ENCODE data around the gene RNF181. TPM values are rescaled to one million over a fixed set of nuclear protein-coding genes. Genes with fewer than 3 reads are reported as not detected.
A peak's percentile ranks its signal among the peaks of the same experiment; 100 is the strongest.

The RNF181 gene
- total and polyA plus RNA-seq, 2 of the 13 experiments (the other 11 are each of a cell fraction or from before 2014, with no cell fraction given) = 224 to 578 TPM

DNA sequence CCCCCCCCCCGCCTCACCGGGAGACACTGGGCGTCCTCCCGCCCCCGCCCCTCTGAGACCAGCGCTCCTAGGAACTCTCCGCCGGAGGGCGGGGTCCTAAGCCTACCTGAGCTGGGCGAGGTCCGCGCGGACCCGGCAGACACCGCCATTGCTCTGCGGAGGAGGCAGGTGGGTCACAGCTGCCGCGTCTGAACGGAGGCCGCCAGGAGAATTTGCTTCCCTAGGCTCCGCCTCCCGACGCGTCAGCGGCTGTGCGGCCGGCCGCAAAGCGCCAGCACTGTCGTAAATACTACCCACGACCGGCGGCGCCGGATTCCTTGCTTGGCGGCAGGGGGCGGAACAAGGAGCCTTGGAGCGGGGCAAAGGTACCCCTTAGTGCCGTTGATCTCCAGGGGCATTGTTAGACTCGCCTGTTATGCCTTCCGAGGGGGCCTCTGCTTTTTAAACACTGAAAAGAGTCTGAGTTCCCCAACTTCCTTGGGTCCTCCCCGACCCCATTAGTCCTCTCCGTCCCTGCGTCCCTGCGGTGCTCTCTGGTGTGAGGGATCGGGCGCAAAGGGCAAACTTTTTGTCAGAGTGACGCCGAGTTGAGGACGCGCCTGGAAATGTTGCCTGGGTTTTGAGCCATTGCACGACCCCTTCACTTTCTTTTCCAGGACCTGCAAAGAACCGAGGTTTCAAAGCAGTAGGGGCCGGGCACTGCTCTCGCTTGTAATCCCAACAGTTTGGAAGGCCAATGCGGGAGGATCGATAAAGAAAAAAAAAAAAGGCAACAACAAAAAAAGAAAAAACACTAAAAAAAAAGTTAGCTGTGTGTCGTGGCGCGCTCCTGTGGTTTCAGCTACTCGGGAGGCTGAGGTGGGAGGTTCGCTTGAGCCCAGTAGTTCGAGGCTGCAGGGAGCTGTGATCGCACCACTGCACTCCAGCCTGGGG is 34.0 kb upstream of the RNF181 start, which contains the start of gene GGCX (continued):
- TF ChIP-seq, protein P1, sequence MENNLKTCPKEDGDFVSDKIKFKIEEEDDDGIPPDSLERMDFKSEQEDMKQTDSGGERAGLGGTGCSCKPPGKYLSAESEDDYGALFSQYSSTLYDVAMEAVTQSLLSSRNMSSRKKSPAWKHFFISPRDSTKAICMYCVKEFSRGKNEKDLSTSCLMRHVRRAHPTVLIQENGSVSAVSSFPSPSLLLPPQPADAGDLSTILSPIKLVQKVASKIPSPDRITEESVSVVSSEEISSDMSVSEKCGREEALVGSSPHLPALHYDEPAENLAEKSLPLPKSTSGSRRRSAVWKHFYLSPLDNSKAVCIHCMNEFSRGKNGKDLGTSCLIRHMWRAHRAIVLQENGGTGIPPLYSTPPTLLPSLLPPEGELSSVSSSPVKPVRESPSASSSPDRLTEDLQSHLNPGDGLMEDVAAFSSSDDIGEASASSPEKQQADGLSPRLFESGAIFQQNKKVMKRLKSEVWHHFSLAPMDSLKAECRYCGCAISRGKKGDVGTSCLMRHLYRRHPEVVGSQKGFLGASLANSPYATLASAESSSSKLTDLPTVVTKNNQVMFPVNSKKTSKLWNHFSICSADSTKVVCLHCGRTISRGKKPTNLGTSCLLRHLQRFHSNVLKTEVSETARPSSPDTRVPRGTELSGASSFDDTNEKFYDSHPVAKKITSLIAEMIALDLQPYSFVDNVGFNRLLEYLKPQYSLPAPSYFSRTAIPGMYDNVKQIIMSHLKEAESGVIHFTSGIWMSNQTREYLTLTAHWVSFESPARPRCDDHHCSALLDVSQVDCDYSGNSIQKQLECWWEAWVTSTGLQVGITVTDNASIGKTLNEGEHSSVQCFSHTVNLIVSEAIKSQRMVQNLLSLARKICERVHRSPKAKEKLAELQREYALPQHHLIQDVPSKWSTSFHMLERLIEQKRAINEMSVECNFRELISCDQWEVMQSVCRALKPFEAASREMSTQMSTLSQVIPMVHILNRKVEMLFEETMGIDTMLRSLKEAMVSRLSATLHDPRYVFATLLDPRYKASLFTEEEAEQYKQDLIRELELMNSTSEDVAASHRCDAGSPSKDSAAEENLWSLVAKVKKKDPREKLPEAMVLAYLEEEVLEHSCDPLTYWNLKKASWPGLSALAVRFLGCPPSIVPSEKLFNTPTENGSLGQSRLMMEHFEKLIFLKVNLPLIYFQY (CRISPR knock-in tag; IDR thresholded peaks at IDR 0.05; ENCODE audit: borderline replicate concordance) = peak; percentile 46; the same call in 1 of the 2 replicates
- TF ChIP-seq, protein P2, sequence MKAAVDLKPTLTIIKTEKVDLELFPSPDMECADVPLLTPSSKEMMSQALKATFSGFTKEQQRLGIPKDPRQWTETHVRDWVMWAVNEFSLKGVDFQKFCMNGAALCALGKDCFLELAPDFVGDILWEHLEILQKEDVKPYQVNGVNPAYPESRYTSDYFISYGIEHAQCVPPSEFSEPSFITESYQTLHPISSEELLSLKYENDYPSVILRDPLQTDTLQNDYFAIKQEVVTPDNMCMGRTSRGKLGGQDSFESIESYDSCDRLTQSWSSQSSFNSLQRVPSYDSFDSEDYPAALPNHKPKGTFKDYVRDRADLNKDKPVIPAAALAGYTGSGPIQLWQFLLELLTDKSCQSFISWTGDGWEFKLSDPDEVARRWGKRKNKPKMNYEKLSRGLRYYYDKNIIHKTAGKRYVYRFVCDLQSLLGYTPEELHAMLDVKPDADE (CRISPR knock-in tag; IDR thresholded peaks at IDR 0.05) = peak; percentile 39; the same call in 1 of the 2 replicates
- TF ChIP-seq ZFP1 (CRISPR knock-in tag; IDR thresholded peaks at IDR 0.05) (no peak), POGZ (CRISPR knock-in tag; IDR thresholded peaks at IDR 0.05) (peak; percentile 92), ZNF225 (CRISPR knock-in tag; IDR thresholded peaks at IDR 0.05) (no peak), PHF8 (CRISPR knock-in tag; IDR thresholded peaks at IDR 0.05) (peak; percentile 87), GATA4 (IDR thresholded peaks at IDR 0.05; ENCODE audit: borderline replicate concordance, low read depth) (peak; percentile 64; the same call in 1 of the 2 replicates), TCF7 (IDR thresholded peaks at IDR 0.05; ENCODE audit: low read depth) (no peak), SP5 (CRISPR knock-in tag; IDR thresholded peaks at IDR 0.05; ENCODE audit: borderline replicate concordance, low read depth) (peak; percentile 76), KDM1A (CRISPR knock-in tag; IDR thresholded peaks at IDR 0.05) (no peak), TSC22D2 (CRISPR knock-in tag; IDR thresholded peaks at IDR 0.05; ENCODE audit: borderline replicate concordance) (peak; percentile 69; the same call in 1 of the 2 replicates)
- TF ChIP-seq, protein P3, sequence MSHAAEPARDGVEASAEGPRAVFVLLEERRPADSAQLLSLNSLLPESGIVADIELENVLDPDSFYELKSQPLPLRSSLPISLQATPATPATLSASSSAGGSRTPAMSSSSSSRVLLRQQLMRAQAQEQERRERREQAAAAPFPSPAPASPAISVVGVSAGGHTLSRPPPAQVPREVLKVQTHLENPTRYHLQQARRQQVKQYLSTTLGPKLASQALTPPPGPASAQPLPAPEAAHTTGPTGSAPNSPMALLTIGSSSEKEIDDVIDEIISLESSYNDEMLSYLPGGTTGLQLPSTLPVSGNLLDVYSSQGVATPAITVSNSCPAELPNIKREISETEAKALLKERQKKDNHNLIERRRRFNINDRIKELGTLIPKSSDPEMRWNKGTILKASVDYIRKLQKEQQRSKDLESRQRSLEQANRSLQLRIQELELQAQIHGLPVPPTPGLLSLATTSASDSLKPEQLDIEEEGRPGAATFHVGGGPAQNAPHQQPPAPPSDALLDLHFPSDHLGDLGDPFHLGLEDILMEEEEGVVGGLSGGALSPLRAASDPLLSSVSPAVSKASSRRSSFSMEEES (CRISPR knock-in tag; IDR thresholded peaks at IDR 0.05) = peak; percentile 41; the same call in 1 of the 2 replicates
- TF ChIP-seq, protein P4, sequence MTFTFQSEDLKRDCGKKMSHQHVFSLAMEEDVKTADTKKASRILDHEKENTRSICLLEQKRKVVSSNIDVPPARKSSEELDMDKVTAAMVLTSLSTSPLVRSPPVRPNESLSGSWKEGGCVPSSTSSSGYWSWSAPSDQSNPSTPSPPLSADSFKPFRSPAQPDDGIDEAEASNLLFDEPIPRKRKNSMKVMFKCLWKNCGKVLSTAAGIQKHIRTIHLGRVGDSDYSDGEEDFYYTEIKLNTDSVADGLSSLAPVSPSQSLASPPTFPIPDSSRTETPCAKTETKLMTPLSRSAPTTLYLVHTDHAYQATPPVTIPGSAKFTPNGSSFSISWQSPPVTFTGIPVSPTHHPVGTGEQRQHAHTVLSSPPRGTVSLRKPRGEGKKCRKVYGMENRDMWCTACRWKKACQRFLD (CRISPR knock-in tag; IDR thresholded peaks at IDR 0.05; ENCODE audit: borderline replicate concordance) = peak; percentile 86
- TF ChIP-seq, protein P5, sequence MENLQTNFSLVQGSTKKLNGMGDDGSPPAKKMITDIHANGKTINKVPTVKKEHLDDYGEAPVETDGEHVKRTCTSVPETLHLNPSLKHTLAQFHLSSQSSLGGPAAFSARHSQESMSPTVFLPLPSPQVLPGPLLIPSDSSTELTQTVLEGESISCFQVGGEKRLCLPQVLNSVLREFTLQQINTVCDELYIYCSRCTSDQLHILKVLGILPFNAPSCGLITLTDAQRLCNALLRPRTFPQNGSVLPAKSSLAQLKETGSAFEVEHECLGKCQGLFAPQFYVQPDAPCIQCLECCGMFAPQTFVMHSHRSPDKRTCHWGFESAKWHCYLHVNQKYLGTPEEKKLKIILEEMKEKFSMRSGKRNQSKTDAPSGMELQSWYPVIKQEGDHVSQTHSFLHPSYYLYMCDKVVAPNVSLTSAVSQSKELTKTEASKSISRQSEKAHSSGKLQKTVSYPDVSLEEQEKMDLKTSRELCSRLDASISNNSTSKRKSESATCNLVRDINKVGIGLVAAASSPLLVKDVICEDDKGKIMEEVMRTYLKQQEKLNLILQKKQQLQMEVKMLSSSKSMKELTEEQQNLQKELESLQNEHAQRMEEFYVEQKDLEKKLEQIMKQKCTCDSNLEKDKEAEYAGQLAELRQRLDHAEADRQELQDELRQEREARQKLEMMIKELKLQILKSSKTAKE (CRISPR knock-in tag; IDR thresholded peaks at IDR 0.05; ENCODE audit: borderline replicate concordance) = no peak
- TF ChIP-seq, protein P6, sequence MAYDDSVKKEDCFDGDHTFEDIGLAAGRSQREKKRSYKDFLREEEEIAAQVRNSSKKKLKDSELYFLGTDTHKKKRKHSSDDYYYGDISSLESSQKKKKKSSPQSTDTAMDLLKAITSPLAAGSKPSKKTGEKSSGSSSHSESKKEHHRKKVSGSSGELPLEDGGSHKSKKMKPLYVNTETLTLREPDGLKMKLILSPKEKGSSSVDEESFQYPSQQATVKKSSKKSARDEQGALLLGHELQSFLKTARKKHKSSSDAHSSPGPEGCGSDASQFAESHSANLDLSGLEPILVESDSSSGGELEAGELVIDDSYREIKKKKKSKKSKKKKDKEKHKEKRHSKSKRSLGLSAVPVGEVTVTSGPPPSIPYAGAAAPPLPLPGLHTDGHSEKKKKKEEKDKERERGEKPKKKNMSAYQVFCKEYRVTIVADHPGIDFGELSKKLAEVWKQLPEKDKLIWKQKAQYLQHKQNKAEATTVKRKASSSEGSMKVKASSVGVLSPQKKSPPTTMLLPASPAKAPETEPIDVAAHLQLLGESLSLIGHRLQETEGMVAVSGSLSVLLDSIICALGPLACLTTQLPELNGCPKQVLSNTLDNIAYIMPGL (CRISPR knock-in tag; IDR thresholded peaks at IDR 0.05; ENCODE audit: borderline replicate concordance in 1 of 2, low read depth in 1 of 2) = peak; percentile 75 to 93
